WTC11 (cell line): ENCODE results near the gene FGF18.

Experiments used
- ATF3 ChIP-seq: sonication (generic); formaldehyde crosslinking; conservative IDR thresholded peaks from 2 replicates; pipeline ENCODE4 v1.8.1; 2022; ENCODE audit warnings: mild to moderate bottlenecking, missing genetic modification reagents
- CREB1 ChIP-seq: sonication (generic); formaldehyde crosslinking; IDR thresholded peaks from 2 replicates; pipeline ENCODE4 v1.8.0; 2023; ENCODE audit warnings: mild to moderate bottlenecking, missing genetic modification reagents
- SOX15 ChIP-seq: fragments of 250-450 bp; sonication (Bioruptor Pico); IDR thresholded peaks from 2 replicates; pipeline ENCODE4 v1.9.0; 2021; ENCODE audit warnings: mild to moderate bottlenecking
- TF ChIP-seq, protein P1 (sequence below): sonication (generic); formaldehyde crosslinking; IDR thresholded peaks from 2 replicates; pipeline ENCODE4 v1.8.1; 2023; ENCODE audit warnings: mild to moderate bottlenecking, moderate library complexity, missing genetic modification reagents
- TF ChIP-seq, protein P2 (sequence below): fragments of 200-600 bp; IDR thresholded peaks from 2 replicates; pipeline ENCODE4 v1.8.0; 2022; ENCODE audit warnings: antibody characterized with exemption
- TF ChIP-seq, protein P3 (sequence below): sonication (generic); formaldehyde crosslinking; conservative IDR thresholded peaks from 2 replicates; pipeline ENCODE4 v1.8.1; 2023; ENCODE audit warnings: mild to moderate bottlenecking, low read depth, missing genetic modification reagents, moderate library complexity

- TF ChIP-seq CREB1 (no peak), ATF3 (CRISPR knock-in tag) (no peak), SOX15 (no peak)
- TF ChIP-seq, protein P1, sequence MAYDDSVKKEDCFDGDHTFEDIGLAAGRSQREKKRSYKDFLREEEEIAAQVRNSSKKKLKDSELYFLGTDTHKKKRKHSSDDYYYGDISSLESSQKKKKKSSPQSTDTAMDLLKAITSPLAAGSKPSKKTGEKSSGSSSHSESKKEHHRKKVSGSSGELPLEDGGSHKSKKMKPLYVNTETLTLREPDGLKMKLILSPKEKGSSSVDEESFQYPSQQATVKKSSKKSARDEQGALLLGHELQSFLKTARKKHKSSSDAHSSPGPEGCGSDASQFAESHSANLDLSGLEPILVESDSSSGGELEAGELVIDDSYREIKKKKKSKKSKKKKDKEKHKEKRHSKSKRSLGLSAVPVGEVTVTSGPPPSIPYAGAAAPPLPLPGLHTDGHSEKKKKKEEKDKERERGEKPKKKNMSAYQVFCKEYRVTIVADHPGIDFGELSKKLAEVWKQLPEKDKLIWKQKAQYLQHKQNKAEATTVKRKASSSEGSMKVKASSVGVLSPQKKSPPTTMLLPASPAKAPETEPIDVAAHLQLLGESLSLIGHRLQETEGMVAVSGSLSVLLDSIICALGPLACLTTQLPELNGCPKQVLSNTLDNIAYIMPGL: no peak
- TF ChIP-seq, protein P2, sequence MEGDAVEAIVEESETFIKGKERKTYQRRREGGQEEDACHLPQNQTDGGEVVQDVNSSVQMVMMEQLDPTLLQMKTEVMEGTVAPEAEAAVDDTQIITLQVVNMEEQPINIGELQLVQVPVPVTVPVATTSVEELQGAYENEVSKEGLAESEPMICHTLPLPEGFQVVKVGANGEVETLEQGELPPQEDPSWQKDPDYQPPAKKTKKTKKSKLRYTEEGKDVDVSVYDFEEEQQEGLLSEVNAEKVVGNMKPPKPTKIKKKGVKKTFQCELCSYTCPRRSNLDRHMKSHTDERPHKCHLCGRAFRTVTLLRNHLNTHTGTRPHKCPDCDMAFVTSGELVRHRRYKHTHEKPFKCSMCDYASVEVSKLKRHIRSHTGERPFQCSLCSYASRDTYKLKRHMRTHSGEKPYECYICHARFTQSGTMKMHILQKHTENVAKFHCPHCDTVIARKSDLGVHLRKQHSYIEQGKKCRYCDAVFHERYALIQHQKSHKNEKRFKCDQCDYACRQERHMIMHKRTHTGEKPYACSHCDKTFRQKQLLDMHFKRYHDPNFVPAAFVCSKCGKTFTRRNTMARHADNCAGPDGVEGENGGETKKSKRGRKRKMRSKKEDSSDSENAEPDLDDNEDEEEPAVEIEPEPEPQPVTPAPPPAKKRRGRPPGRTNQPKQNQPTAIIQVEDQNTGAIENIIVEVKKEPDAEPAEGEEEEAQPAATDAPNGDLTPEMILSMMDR: no peak
- TF ChIP-seq, protein P3, sequence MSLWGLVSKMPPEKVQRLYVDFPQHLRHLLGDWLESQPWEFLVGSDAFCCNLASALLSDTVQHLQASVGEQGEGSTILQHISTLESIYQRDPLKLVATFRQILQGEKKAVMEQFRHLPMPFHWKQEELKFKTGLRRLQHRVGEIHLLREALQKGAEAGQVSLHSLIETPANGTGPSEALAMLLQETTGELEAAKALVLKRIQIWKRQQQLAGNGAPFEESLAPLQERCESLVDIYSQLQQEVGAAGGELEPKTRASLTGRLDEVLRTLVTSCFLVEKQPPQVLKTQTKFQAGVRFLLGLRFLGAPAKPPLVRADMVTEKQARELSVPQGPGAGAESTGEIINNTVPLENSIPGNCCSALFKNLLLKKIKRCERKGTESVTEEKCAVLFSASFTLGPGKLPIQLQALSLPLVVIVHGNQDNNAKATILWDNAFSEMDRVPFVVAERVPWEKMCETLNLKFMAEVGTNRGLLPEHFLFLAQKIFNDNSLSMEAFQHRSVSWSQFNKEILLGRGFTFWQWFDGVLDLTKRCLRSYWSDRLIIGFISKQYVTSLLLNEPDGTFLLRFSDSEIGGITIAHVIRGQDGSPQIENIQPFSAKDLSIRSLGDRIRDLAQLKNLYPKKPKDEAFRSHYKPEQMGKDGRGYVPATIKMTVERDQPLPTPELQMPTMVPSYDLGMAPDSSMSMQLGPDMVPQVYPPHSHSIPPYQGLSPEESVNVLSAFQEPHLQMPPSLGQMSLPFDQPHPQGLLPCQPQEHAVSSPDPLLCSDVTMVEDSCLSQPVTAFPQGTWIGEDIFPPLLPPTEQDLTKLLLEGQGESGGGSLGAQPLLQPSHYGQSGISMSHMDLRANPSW: no peak
Measured at GRCh38 chr5:171415115-171415730, 4.2 kb upstream of the FGF18 start.
